OCI-LY1 (cell line): ENCODE data around the gene ALG1L2.
"Not testable (repeated sequence)": the region's sequence is repeated elsewhere in the genome, so short reads cannot be mapped to it uniquely, and the experiment has no call there.

Experiments used
- EZH2 ChIP-seq: fragments of 200-600 bp; sonication (generic), shearing (Covaris generic); IDR thresholded peaks from 2 replicates; pipeline ENCODE4 v1.8.0; 2017; ENCODE audit warnings: borderline replicate concordance, mixed run types, mild to moderate bottlenecking, antibody characterized with exemption, low read length, moderate library complexity, mixed read lengths
- TF ChIP-seq, protein P1 (sequence below): fragments of 200-600 bp; sonication (generic), shearing (Covaris generic); IDR thresholded peaks from 2 replicates; pipeline ENCODE4 v1.5.1; 2017; ENCODE audit warnings: mild to moderate bottlenecking, antibody characterized with exemption, low read length, moderate library complexity, mixed read lengths

DNA sequence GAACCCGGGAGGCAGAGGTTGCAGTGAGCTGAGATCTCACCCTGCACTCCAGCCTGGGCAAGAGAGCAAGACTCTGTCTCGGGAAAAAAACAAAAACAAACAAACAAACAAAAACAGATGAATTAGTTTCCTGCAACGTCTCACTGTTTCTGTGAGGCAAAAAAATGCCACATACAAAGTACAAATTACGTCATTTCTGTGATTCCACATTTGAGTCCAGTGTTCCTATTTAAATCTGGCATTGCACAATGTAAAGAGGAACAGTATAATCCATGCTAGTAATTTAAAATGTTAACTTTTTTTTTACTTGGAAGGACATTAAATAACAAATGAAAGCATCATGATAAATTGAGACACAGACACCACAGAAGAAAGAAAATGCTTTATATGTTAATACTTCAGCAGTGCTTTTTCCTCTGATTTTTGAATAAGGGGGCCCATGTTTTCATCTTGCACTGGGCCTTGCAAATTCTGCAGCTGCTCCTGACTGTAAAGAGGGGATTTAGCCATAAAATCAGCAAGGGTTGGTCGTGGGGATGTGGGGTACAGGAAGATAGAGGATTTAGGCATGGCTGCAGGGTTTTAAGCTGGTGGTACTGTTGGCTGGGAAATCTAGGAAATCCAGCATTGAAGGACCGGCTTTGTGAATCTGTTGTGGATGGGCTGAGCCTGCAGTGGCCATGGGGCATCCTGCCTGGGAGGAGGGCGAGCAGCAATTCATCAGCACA is 1.9 kb downstream of the ALG1L2 start:
- TF ChIP-seq, protein P1, sequence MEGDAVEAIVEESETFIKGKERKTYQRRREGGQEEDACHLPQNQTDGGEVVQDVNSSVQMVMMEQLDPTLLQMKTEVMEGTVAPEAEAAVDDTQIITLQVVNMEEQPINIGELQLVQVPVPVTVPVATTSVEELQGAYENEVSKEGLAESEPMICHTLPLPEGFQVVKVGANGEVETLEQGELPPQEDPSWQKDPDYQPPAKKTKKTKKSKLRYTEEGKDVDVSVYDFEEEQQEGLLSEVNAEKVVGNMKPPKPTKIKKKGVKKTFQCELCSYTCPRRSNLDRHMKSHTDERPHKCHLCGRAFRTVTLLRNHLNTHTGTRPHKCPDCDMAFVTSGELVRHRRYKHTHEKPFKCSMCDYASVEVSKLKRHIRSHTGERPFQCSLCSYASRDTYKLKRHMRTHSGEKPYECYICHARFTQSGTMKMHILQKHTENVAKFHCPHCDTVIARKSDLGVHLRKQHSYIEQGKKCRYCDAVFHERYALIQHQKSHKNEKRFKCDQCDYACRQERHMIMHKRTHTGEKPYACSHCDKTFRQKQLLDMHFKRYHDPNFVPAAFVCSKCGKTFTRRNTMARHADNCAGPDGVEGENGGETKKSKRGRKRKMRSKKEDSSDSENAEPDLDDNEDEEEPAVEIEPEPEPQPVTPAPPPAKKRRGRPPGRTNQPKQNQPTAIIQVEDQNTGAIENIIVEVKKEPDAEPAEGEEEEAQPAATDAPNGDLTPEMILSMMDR: not testable (repeated sequence)
- not testable (repeated sequence) for TF ChIP-seq EZH2
